SKM-1 (cell line): ENCODE measurements around the gene COLGALT1.
"Not testable (repeated sequence)": the region's sequence is repeated elsewhere in the genome, so short reads cannot be mapped to it uniquely, and the experiment has no call there.

Source experiments
- DNase-seq: peaks from one replicate; lab custom pipeline; 2025; ENCODE audit not compliant: unreplicated experiment; lab: John Stamatoyannopoulos, UW

Gene COLGALT1

GRCh38 chr19:17532116-17532515 is 23.3 kb upstream of the COLGALT1 start:
- no peak for DNase-seq

GRCh38 chr19:17532557-17532956 is 22.9 kb upstream of the COLGALT1 start:
- no peak for DNase-seq

- no peak for DNase-seq
Observed at GRCh38 chr19:17534767-17535166, 20.7 kb upstream of the COLGALT1 start.

GRCh38 chr19:17536955-17537354 is 18.5 kb upstream of the COLGALT1 start:
- no peak for DNase-seq

GRCh38 chr19:17538684-17539237 is 16.7 kb upstream of the COLGALT1 start:
- no peak for DNase-seq

- peak; percentile 97 for DNase-seq
Observed at GRCh38 chr19:17539238-17540117, 16.0 kb upstream of the COLGALT1 start.

- DNase-seq = no peak
Observed at GRCh38 chr19:17540174-17540573, 15.3 kb upstream of the COLGALT1 start.

GRCh38 chr19:17541184-17541759 is 14.2 kb upstream of the COLGALT1 start:
- DNase-seq = no peak

- no peak for DNase-seq
Observed at GRCh38 chr19:17542042-17542441, 13.4 kb upstream of the COLGALT1 start.

- no peak for DNase-seq
Observed at GRCh38 chr19:17542793-17543582, 12.5 kb upstream of the COLGALT1 start.

- no peak for DNase-seq
Observed at GRCh38 chr19:17543986-17544385, 11.5 kb upstream of the COLGALT1 start.

- DNase-seq = no peak
Observed at GRCh38 chr19:17544418-17544817, 11.0 kb upstream of the COLGALT1 start.

- no peak for DNase-seq
Observed at GRCh38 chr19:17548145-17548544, 7.3 kb upstream of the COLGALT1 start.

GRCh38 chr19:17549085-17549740 is 6.2 kb upstream of the COLGALT1 start:
- DNase-seq = no peak

GRCh38 chr19:17550076-17550667 is 5.3 kb upstream of the COLGALT1 start:
- DNase-seq = no peak

- not testable (repeated sequence) for DNase-seq
Observed at GRCh38 chr19:17552735-17553134, 2.7 kb upstream of the COLGALT1 start.

GRCh38 chr19:17553256-17553655 is 2.2 kb upstream of the COLGALT1 start:
- DNase-seq = no peak

GRCh38 chr19:17554968-17555479 is 425 bp upstream of the COLGALT1 start:
- DNase-seq = no peak

GRCh38 chr19:17555929-17556813 is 722 bp downstream of the COLGALT1 start:
- peak; percentile 83 for DNase-seq
